Testis (tissue), 2 donors: ENCODE measurements around the gene HTR3B.

ENCODE experiments used
- POLR2A ChIP-seq: fragments of 450-650 bp; IDR thresholded peaks from one replicate; pipeline ENCODE4 v1.6.1; 2017; ENCODE audit warnings: antibody characterized with exemption, mild to moderate bottlenecking, moderate library complexity
- TF ChIP-seq, protein P1 (sequence below), 3 experiments: fragments of 450-650 bp in 2 of 3; fragments of 200-600 bp in 1 of 3; sonication (generic) in 1 of 3; IDR thresholded peaks; one replicate each; pipeline ENCODE4 v1.5.1; 2016 to 2019; ENCODE audit warnings: antibody characterized with exemption in 3 of 3, mild to moderate bottlenecking in 2 of 3, moderate library complexity in 1 of 3

DNA sequence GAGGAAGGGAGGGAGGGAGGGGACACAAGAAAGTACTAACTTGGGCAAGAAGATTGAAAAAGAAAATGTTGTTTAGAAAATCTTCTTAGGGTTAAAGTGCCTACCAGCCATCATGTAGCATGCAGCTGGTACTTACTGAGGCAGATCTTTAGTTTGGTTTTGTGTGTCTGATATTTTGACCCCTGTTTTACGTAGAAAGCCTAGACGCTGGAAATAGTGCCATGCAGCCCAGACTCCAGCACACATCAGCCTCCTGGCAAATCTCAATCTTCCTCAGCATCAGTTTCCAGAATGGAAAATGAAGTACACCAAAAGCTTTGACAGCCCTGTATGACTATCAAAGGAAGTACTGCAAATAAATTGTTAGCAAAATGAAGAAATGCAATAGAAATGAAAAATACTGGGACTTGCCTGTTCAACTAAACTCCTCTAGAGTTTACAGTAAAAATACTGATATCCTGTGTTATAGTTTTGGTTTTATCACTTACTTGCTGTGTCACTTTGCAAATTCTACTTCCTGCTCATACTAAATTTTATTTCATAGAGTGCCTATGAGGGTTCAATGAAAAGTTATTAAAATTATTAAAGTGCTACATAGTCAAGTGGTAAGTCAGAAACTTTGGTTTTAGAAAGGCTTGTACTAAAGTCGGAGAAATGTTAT lies 36.6 kb upstream of the HTR3B start:
- TF ChIP-seq, protein P1, sequence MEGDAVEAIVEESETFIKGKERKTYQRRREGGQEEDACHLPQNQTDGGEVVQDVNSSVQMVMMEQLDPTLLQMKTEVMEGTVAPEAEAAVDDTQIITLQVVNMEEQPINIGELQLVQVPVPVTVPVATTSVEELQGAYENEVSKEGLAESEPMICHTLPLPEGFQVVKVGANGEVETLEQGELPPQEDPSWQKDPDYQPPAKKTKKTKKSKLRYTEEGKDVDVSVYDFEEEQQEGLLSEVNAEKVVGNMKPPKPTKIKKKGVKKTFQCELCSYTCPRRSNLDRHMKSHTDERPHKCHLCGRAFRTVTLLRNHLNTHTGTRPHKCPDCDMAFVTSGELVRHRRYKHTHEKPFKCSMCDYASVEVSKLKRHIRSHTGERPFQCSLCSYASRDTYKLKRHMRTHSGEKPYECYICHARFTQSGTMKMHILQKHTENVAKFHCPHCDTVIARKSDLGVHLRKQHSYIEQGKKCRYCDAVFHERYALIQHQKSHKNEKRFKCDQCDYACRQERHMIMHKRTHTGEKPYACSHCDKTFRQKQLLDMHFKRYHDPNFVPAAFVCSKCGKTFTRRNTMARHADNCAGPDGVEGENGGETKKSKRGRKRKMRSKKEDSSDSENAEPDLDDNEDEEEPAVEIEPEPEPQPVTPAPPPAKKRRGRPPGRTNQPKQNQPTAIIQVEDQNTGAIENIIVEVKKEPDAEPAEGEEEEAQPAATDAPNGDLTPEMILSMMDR (IDR thresholded peaks at IDR 0.05) = no peak
- TF ChIP-seq POLR2A = no peak
